Left cardiac atrium (tissue), 4 donors: ENCODE data around the gene REM2. TPM values are rescaled to one million over a fixed set of nuclear protein-coding genes. Genes with fewer than 3 reads are reported as not detected.
"Not testable (repeated sequence)": the region's sequence is repeated elsewhere in the genome, so short reads cannot be mapped to it uniquely, and the experiment has no call there.

Source experiments
- ATAC-seq, 2 donors: fragments of 200-7000 bp; cut with Tn5 transposase; one replicate each; pipeline ENCODE4 v1.9.1; 2020; ENCODE audit warnings: mild to moderate bottlenecking in 2 of 2, moderate library complexity in 2 of 2
- DNase-seq: peaks from one replicate; pipeline ENCODE4 v3.0.0-alpha.2; 2020
- intact Hi-C, 2 donors: fragments of 100-400 bp; cut with DNase I; formaldehyde crosslinking; loops; one replicate each; pipeline versions ENCODE4 v1.14.1 to v1.15.1; 2022 to 2023
- total RNA-seq, 2 donors: library from RNA; stranded (reverse); fragmentation: NEBNext Ultra II Directional; extraction: Animal tissue kit (Norgen Biotek cat#: 25700); gene quantifications; one replicate each; pipeline ENCODE4 v1.2.1, GENCODE V29; 2021
- donor health status: DM: no; HTN: yes; CAD: no.
- donor health status: DM: no; HTN: yes; CAD: no; lungs with severe emphysema.
- donor health status: DM: yes; HTN: yes; CAD: no.
- donor health status: Dilated cardiomyopathy.

Gene REM2
- total RNA-seq, 2 donors from 2014 or later, result 0.12 TPM; not detected in 1

DNA sequence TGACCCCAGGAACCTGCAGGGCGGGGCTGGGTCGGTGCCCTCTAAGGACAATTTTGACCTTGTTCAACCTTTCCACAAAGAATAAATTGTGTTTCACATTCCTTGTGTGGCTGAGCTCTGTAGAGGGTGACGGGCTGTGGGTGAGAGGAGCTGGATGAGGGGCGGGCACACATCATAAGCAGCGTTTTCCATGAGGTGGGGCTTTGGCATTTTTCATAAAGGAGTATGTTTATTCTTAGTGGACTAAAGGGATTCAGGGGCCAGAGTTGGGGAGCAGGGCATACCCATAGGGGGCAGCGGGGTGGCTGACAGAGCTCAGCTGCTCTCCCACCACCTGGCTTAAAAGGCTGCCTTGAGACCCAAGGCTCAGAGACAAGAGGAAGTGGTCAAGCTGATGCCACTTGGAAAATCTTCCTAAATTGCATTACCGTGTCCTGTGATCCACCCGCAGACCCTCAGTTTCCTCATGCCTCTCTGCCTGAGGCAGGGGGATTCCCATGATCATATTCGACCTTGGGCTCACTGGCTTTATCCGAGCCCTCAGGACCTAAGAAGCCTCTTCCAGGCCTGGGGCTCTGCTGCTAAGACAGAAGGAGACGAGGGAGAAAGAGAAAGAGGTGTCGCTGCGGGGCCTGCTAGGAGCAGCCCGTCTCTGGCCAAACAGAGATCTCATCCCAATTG is 35.2 kb upstream of the REM2 start:
- intact Hi-C loops, result no loop called here
- DNase-seq, result no peak
- ATAC-seq, result no peak

DNA sequence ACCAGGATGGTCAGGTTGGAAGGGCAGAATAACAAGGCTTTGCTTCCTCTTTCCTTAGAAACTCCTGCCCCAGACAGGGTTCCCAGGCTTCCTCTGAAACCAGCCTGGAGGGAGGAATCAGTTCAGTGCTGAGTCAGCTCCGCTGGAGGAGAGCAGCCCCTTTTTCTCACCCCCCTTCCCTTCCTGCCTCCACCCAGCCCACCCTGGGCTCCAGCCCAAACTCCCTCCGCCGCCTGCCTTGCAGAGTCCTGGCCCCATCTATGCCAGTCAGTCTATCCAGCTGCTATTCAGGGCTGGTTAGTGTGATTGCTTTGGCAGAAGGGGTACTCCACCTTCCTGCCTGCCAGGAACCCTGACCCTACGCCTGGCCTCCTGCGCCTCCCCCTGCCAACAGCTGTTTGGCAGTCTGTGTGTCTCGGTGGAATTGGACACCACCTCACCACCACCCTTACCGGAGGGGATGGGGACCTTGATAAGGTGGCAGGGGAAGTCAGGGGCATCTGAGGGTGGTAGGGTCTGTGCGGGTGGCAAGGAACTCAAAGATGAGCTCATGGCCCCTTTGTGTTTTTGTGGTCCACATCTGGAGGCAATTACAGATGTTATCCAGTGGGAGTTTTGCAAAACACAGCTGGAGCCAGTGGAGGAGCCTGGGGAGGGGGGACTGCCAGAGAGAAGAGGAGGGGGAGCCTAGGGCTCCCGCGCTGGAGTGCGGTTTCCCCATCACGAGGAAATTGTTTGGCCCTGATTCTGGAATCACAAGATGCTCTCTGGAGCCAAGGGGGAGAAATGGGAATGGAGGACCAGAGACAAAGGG is 34.5 kb upstream of the REM2 start:
- DNase-seq, result peak; percentile 82
- peak; percentile 48 to 73 for ATAC-seq
- intact Hi-C loops, result no loop called here

DNA sequence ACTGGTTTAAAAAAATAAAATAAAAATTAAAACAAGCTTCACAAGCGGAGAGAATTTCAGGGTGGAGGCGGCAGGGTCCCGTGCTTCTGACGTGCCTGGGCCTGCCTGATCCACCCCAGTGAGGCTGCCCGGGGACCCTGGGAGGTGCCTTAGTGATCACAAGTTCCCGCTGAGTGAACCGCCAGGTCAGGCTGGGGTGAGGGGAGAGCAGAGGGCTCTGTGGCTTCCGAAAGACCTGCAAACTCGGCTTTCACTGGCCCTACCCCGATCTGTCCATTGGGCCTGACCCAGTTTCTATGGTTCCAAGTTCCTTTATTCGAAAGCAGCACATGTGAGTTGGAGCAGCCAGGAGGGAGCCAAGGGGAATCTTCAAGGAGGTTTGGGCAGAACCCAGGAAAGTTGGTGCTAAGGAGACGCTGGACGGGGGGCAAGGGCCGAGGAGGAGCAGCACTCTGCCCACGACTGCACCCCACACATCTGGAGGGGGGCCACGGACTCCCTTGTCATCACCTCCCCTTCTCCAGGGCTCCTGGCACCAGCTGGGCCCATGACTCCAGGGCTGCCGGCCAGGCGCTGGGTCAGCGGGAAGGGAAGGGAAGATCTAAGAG is 33.7 kb upstream of the REM2 start:
- intact Hi-C loops, result no loop called here
- ATAC-seq, result peak; percentile 13 to 44

DNA sequence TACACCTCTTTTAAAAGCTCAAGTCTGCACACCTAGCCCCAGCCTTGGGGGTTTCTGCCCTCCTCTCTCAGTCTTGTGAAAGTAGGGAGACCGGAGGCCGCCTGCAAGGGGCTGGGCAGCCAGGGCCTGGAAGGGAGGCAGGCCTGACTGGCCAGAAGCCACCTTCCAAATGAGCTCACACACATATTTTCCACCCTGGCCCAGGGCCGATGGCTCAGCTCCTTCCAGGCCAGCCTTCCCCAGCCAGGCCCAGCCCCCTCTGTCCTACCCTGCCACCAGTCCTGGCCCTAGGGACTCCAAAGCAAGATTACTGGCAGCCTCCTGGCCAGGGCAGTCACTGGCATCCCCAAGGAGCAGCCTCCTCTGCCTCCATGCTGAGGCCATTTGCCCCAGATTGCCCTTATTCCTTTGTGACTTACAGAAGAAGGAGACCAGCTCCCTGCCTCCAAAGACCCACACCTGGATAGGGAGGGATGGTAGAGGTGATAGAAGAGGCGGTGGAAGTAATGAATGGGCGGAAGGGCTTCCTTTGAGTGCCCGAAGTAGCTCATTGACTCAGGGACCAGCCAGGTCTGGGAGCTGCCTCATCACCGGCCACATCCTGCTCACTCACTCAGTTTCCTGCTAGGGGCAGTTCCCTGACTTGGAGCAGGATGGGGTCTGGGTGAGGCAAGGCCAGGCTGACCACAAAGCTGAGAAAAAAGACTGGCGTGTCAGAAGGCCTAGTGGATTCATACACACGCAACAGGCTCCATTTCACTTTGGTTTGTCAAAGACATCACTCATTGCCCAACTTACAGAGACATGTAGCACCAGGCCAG is 31.9 kb upstream of the REM2 start:
- intact Hi-C loops, result loop anchor here (5.0 to 10.0 kb wide), 4 partner anchors 196 to 464 kb away; no protein-coding TSS in a partner anchor
- peak; percentile 95 for DNase-seq

More for the DNA sequence above, 33.7 kb upstream of the REM2 start:
- DNase-seq, result peak; percentile 71

DNA sequence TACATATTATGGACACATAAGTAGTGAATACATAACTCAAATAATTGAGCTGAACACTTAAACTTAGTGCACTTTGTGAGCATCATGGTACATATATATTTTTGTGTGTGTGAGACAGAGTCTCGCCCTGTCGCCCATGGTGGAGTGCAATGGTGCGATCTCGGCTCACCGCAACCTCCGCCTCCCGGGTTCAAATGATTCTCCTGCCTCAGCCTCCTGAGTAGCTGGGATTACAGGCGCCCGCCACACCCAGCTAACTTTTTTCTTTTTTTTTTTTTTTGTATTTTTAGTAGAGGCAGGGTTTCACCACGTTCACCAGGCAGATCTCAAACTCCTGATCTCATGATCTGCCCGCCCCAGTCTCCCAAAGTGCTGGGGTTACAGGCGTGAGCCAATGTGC is 30.8 kb upstream of the REM2 start:
- intact Hi-C loops, result loop anchor here (5.0 to 10.0 kb wide), 4 partner anchors 197 to 465 kb away; no protein-coding TSS in a partner anchor
- ATAC-seq, DNase-seq: not testable (repeated sequence)

More for the DNA sequence above, 31.9 kb upstream of the REM2 start:
- ATAC-seq, result peak; percentile 71 to 80

DNA sequence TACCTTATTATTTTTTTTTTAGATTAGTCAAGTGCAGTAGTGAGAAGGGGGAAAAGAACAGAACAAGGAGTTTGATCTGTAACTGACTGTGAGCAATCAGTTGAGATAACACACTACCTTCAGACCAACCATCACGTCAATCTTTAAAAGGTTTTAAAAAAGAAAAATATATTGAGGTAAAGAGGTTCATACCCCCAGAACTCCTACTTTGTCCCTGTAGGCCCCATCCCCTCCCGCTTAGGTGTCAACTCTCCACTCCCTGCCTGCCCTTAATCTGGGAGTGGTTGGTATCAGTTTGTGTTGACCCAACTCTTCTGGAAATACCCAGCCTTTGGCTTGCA is 30.5 kb upstream of the REM2 start:
- ATAC-seq (no peak), DNase-seq (no peak)
- intact Hi-C loops, result loop anchor here (5.0 to 10.0 kb wide), 4 partner anchors 198 to 465 kb away; no protein-coding TSS in a partner anchor

DNA sequence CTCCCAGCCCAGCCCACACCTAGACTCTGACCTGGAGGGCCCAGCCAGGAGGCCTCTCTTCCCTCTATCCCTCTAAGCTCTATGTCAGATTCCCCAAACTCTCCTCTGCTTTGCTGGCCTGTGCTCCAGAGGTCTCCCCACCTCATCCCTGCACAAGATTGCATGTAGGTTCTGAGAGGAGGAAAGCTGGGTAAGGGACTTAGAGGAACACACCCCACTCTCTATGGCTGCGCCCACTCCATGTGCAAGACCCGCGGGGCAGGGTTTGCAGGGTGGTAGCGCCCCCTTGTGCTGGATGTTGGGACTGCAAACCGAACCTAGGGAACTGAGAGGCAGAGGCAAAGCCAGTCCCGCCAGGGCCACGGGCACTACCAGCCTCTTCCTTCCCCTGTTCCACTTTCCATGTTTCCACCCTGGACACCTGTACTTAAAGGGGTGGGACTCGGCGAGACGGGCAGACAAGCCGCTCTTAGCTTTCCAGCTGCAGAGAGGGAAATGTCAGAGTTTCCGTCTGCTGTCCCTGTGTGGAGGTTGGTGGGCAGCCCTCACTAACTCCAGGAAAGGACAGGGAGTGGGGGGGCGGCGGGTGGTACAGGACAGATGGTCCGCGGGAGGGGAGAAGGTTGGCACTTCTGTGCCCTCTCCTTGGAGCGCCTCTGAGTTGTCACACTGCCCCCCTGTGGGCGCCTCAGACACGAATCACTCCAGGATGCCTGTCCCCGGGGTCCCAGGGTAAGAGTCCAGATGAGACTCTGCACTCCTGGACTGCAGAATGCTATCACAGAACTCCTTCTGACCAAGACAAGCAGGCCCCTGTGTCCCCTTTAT is 29.9 kb upstream of the REM2 start:
- intact Hi-C loops, result loop anchor here (1.0 to 10.0 kb wide), 5 partner anchors 31 to 466 kb away; no protein-coding TSS in a partner anchor
- ATAC-seq, result peak; percentile 50 to 56

DNA sequence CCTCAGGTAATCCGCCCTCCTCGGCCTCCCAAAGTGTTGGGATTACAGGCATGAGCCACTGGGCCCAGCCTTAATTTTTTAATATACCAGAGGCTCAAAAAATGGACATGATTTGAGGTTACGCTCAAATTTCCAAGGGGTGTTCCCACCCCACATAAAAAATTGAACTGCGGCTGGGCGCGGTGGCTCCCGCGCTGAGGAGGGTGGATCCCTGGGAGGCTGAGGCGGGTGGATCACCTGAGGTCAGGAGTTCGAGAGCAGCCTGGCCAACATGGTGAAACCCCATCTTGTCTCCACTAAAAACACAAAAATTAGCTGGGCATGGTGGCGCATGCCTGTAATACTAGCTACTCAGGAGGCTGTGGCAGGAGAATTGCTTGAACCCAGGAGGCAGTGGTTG is 28.7 kb upstream of the REM2 start:
- not testable (repeated sequence) for ATAC-seq, DNase-seq
- intact Hi-C loops, result loop anchor here (5.0 to 10.0 kb wide), 4 partner anchors 199 to 467 kb away; no protein-coding TSS in a partner anchor

More for the DNA sequence above, 29.9 kb upstream of the REM2 start:
- peak; percentile 89 for DNase-seq

DNA sequence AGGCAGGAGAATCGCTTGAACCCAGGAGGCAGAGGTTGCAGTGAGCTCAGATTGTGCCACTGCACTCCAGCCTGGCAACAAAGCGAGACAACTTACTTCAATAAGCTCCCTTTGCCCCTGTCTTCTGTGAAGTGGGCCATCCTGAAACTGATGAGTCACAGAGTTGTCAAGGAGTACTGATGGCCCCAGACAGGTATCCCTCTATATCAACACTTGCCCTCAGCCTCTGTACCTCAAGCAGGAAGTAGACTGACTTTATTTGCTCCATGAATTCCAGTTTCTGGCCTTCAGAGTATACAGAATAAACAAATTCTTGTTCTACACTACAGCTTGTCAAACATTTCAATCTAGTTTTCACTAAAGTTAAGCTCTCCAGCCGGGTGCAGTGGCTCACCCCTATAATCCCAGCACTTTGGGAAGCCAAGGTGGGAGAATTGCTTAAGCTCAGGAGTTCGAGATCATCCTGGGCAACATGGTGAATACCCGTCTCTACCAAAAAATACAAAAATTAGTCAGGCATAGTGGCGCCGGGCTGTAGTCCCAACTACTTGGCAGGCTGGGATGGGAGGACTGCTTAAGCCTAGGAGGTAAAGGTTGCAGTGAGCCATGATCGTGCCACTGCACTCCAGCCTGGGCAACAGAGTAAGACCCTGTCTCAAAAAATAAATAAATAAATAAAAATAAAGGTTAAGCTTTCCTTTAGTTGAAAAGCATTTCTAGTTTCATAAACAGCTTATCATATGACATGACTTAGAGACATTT is 27.9 kb upstream of the REM2 start:
- intact Hi-C loops, result loop anchor here (5.0 to 10.0 kb wide), 5 partner anchors 33 to 468 kb away; no protein-coding TSS in a partner anchor
- ATAC-seq (no peak), DNase-seq (no peak)

DNA sequence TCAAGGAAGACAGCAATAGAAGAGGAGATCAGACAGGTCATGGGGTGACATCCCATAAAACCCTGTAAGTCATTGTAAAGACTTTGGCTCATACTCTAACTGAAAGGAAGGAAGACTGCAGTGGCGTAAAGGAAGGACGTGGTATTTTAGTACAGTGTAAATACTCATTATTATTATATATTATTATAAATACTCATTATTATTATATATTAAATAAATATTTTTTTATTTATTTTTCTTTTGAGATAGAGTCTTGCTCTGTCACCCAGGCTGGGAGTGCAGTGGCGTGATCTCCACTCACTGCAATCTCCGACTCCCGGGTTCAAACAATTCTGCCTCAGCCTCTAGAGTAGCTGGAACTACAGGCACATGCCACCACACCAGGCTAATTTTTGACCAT is 26.6 kb upstream of the REM2 start:
- ATAC-seq (no peak), DNase-seq (no peak)
- intact Hi-C loops, result loop anchor here (5.0 to 10.0 kb wide), 3 partner anchors 34 to 302 kb away; no protein-coding TSS in a partner anchor

DNA sequence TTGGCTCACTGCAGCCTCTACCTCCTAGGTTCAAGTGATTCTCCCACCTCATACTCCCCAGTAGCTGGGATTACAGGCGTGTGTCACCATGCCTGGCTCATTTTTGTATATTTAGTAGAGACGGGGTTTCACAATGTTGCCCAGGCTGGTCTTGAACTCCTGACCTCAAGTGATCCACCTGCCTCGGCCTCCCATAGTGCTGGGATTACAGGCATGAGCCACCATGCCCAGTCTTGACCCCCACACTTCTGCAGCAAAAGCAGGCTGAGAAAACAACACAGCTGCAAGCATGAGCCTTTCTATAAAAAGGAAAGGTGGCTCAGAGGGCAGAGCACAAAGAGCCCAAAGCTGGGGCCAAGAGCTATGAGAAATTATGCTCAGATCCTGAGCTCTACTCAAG is 22.6 kb upstream of the REM2 start:
- intact Hi-C loops, DNase-seq, ATAC-seq: not testable (repeated sequence)

DNA sequence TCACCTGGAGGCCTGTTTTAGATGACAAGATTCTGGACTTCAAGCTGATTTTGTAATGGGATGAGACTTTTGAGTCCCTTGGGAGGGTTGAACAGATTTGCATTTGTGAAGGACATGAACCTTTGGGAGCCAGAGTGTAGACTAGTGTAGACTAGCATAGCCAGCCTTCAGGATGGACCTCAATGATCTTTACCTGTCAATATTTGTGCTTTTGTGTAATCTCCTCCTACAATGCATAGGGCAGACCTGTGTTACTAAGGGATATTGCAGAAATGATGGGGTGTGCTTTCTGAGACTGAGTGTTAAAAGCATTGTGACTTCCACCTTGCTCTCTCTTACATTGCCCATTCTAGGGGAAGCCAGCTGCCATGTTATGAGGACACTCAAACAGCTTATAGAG is 21.4 kb upstream of the REM2 start:
- intact Hi-C loops, result no loop called here
- ATAC-seq, result no peak
- no peak for DNase-seq

DNA sequence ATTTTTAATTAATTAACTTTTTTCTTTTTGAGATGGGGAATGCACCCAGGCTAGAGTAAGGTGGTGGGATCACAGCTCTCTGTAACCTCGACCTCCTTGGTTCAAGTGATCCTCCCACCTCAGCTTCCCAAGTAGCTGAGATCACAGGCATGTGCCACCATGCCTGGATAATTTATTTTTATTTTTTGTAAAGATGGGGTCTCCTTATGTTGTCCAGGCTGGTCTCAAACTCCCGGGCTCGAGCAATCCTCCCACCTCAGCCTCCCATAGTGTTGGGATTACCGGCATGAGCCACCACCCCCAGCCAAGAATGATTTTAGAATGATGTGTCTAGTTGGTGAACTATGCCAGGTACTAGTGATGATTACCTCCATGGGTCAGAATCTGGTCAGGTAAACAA is 18.0 kb upstream of the REM2 start:
- ATAC-seq (no peak), DNase-seq (no peak)
- intact Hi-C loops, result no loop called here

DNA sequence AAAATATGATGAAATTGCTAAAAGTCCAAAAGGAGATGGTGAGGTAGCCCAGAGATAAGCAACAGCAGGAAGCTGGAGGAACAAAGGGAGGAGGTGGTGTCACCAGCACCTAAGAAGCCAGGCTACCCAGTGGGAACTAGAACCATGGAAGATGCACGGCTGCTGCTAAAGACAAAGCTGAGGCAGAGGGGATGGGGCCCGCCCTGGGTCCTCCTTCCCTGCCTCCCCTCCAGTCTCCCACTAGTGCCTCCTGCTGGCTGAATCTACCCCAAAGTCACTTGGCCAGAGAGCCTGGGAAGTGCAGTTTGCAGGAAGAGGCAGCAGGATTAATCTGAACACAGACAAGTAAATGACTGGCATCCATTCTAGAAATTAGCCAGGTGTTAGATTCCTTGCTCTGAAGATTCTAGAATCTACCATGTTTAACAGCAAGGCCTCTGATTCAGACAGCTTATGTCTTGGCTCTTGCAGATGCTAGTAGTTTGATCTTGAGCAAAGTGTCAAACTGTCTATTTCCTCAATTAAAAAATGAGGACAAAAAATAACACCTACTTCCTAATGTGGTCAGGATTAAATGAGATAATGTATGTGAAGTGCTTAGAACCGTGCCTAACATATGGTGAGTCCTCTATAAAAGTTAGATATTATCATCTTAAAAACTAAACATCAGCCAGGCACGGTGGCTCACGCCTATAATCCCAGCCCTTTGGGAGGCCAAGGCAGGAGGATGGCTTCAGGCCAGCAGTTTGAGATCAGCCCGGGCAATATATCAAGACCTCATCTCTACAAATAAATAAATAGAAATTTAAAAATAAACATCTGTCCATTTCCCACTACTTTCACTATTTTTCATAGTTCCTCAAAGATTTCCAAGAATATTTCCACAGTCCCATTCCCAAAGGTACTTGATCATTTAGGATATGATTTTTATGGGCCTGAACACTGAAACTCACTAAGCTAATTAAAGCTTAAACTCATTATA is 17.3 kb upstream of the REM2 start:
- DNase-seq (no peak), ATAC-seq (peak in 1 of 2 donors; percentile 14)
- intact Hi-C loops, result no loop called here

DNA sequence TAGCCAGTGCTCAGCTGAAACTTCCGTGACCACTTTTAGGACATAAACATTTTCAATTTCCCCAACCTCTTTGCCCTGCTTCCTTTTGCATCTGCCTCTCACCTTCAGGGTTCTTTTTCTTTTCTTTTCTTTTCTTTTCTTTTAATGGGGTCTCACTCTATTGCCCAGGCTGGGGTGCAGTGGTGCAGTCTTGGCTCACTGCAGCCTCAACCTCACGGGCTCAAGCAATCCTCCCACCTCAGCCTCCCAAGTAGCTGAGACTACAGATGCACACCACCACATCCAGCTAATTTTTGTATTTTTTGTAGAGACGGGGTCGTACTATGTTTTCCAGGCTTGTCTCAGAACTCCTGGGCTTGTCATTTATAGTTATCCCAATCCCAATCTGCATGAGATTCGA is 16.1 kb upstream of the REM2 start:
- intact Hi-C loops, result no loop called here
- no peak for DNase-seq

DNA sequence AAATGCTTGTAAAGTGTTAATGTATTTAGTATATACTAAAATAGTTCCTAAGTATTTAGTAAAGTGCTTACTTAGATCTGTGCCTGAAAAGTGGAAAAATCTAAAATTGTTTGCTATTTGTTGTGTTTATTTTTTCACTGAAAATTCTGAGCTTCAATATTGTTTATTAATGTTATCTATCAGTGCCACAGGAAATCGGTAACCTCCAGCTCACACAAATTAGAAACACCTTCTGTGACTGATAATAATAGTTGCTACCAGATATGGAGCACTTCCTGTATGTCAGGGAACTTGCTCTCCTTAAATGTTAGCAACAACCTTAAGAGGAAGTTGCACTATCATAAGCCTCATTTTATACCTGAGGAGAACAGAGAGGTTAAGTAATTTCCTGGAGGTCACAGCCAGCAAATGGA is 12.2 kb upstream of the REM2 start:
- intact Hi-C loops, result no loop called here
- ATAC-seq, result peak; percentile 2 to 7
- no peak for DNase-seq

More for the DNA sequence above, 16.1 kb upstream of the REM2 start:
- ATAC-seq, result no peak
